ENCODE data around the gene SPPL2C.

- TF ChIP-seq CTCF (IDR thresholded peaks at IDR 0.05) (no peak), POLR2A (IDR thresholded peaks at IDR 0.05) (no peak)
Measured at GRCh38 chr17:45867171-45867570, 22.5 kb downstream of the SPPL2C start.
